Transverse colon (tissue), 4 donors: ENCODE data around the gene MME. TPM values are rescaled to one million over a fixed set of nuclear protein-coding genes. Genes with fewer than 3 reads are reported as not detected.

Source experiments
- DNase-seq: peaks from one replicate; pipeline ENCODE4 v3.0.0-alpha.2; 2019
- H3K27ac ChIP-seq, 4 donors: fragments of 200-600 bp; sonication (generic); 2 replicates each; pipeline ENCODE4 v1.5.1; 2016 to 2018; ENCODE audit warnings: inconsistent platforms in 4 of 4
- H3K27me3 ChIP-seq: fragments of 200-600 bp; sonication (generic); 2 replicates; pipeline ENCODE4 v1.5.1; 2017; ENCODE audit warnings: inconsistent platforms
- H3K36me3 ChIP-seq, 4 donors: fragments of 200-600 bp; sonication (generic); 2 replicates each; pipeline ENCODE4 v1.5.1; 2017 to 2019; ENCODE audit warnings: inconsistent platforms in 4 of 4
- H3K4me1 ChIP-seq, 4 donors: fragments of 200-600 bp; sonication (generic); 2 replicates each; pipeline ENCODE4 v1.5.1; 2017 to 2020; ENCODE audit warnings: inconsistent platforms in 4 of 4
- H3K4me3 ChIP-seq, 4 donors: fragments of 200-600 bp; sonication (generic); 1 replicate in 1 of 4; 2 replicates in 3 of 4; pipeline versions ENCODE4 v1.5.1 to v1.6.1; 2017 to 2019; ENCODE audit warnings: inconsistent platforms in 4 of 4
- H3K9me3 ChIP-seq, 2 donors: fragments of 200-600 bp; sonication (generic); 2 replicates each; pipeline ENCODE4 v1.5.1; 2017 to 2019; ENCODE audit warnings: inconsistent platforms in 2 of 2
- EP300 ChIP-seq: sonication (generic); formaldehyde crosslinking; IDR thresholded peaks from one replicate; pipeline ENCODE4 v1.6.1; 2017; ENCODE audit warnings: antibody characterized with exemption, low read depth
- POLR2A ChIP-seq: fragments of 450-650 bp; IDR thresholded peaks from one replicate; pipeline ENCODE4 v1.6.1; 2016; ENCODE audit warnings: antibody characterized with exemption, mild to moderate bottlenecking, moderate library complexity
- POLR2AphosphoS5 ChIP-seq, 3 donors: sonication (generic); formaldehyde crosslinking; IDR thresholded peaks; one replicate each; pipeline ENCODE4 v1.6.1; 2016; ENCODE audit warnings: antibody characterized with exemption in 3 of 3
- WGBS, 2 donors: methylation state at CpG; one replicate each; pipeline ENCODE4 v1.1.5; 2018; ENCODE audit warnings: low coverage in 1 of 2; 5-methylcytosine and 5-hydroxymethylcytosine counted together
- in situ Hi-C, 4 donors: fragments of 200-750 bp; cut with MboI; loops; one replicate each; pipeline versions ENCODE4 v1.15.0 to v1.15.1; 2017; ENCODE audit warnings: low sequenced_read_pairs in 3 of 4, low pct_ligation_motif_present in 1 of 4, low pct_unique_long_range_greater_than_20kb in 1 of 4
- intact Hi-C: fragments of 100-400 bp; cut with DNase I; formaldehyde crosslinking; loops from one replicate; pipeline ENCODE4 v1.15.1; 2023; ENCODE audit warnings: low total_unique reads
- total RNA-seq, 4 donors: library from RNA; depleted of rRNA; stranded (reverse); fragments of >200 nt; gene quantifications; one replicate each; pipeline ENCODE4 v1.1.0, GENCODE V29; 2016
- TF ChIP-seq, protein P1 (sequence below), 5 experiments: fragments of 200-600 bp in 3 of 5; fragments of 450-650 bp in 2 of 5; sonication (generic) in 3 of 5; IDR thresholded peaks; 1 replicate in 2 of 5; 2 replicates in 3 of 5; pipeline ENCODE4 v1.5.1; 2016 to 2017; ENCODE audit warnings: antibody characterized with exemption in 5 of 5, inconsistent platforms in 3 of 5, mild to moderate bottlenecking in 2 of 5, moderate library complexity in 1 of 5

The MME gene
- total RNA-seq, 4 donors from 2014 or later: 0.82 to 1.1 (median 0.95) TPM; not detected in 1

DNA sequence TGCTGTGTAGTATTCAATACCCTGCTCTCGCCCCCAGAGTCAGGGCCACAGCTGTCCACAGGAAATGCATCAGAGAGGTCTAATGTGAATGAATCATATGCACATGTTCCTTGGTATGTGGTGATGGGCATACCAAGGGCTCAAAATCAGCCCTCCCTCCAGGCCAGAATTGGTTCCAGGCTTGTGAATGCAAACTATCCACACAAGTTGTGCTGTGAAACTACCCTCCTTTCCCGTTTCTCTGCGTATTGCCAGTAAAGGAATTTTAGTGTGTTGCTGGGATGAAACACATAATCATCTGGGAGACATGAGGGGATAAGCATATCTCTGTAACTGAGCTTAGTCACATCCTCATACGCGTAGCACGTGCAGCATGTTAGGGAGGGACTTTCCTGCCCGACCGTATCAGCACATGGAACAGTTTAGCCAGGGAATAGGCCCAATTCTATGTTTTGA lies 9.2 kb upstream of the MME start:
- no peak for TF ChIP-seq POLR2A
- TF ChIP-seq POLR2AphosphoS5 (IDR thresholded peaks at IDR 0.05): no peak
- TF ChIP-seq, protein P1, sequence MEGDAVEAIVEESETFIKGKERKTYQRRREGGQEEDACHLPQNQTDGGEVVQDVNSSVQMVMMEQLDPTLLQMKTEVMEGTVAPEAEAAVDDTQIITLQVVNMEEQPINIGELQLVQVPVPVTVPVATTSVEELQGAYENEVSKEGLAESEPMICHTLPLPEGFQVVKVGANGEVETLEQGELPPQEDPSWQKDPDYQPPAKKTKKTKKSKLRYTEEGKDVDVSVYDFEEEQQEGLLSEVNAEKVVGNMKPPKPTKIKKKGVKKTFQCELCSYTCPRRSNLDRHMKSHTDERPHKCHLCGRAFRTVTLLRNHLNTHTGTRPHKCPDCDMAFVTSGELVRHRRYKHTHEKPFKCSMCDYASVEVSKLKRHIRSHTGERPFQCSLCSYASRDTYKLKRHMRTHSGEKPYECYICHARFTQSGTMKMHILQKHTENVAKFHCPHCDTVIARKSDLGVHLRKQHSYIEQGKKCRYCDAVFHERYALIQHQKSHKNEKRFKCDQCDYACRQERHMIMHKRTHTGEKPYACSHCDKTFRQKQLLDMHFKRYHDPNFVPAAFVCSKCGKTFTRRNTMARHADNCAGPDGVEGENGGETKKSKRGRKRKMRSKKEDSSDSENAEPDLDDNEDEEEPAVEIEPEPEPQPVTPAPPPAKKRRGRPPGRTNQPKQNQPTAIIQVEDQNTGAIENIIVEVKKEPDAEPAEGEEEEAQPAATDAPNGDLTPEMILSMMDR (IDR thresholded peaks at IDR 0.05): no peak
- TF ChIP-seq EP300: no peak
- H3K4me1 ChIP-seq: no peaks in the 10 kb centered on the region
- 73 to 90% methylated on average over 7 to 8 of the region's 8 CpGs for WGBS, 2 donors
- no peaks in the 10 kb centered on the region for H3K27me3 ChIP-seq
- no peaks in the 10 kb centered on the region for H3K9me3 ChIP-seq
- intact Hi-C loops: no loop called here
- no peak overlapping the region for H3K4me3 ChIP-seq
- in situ Hi-C loops: no loop called here
- H3K36me3 ChIP-seq: no peaks in the 10 kb centered on the region
- DNase-seq: no peak
- no peak overlapping the region for H3K27ac ChIP-seq

DNA sequence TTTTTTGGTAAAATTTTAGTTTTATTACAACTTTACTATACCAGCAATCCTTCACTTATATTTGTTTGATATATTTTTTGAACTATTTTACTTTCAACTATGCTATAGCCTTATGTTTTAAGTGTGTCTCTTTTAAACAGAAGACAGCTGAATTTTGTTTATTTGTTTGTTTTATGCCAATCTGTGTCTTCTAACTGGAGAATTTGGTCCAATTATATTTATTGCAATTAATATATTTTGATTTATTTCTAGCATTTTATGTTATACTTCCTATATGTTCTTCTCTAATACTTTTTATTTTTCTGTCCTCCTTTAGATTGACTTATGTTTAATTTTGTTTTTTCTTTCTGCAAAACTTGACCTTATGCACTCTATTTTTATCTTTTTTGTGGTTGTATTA lies 4.9 kb upstream of the MME start:
- Histone ChIP-seq H3K4me3 (no peak overlapping the region), H3K36me3 (no peaks in the 10 kb centered on the region), H3K9me3 (no peaks in the 10 kb centered on the region), H3K27ac (no peak overlapping the region), H3K4me1 (peaks cover 0 to 16% (median 14%) of the 10 kb centered on the region in 4 donors), H3K27me3 (peaks cover 34% of the 10 kb centered on the region)
- DNase-seq: no peak
- TF ChIP-seq POLR2AphosphoS5 (IDR thresholded peaks at IDR 0.05) (no peak), EP300 (no peak), POLR2A (no peak)
- TF ChIP-seq, protein P1 (IDR thresholded peaks at IDR 0.05): no peak
- intact Hi-C loops (no loop called here), in situ Hi-C loops (no loop called here)

DNA sequence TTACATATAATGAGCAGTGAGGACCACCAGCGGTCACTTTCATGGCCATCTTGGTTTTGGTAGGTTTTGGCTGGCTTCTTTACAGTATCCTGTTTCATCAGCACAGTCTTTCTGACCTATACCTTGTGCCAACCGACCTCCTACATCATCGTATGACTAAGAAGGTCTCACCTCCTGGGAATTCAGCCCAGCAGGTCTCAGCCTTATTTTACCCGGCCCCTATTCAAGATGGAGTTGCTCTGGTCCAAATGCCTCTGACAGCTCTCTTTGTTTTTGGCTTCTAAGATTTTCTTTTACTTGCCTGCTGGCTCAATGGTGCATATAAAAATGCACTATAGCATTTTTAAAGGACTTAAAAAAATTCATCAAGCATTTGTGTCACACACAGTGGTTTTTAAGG lies 3.2 kb upstream of the MME start:
- H3K9me3 ChIP-seq: no peaks in the 10 kb centered on the region
- H3K4me1 ChIP-seq: peaks cover 0 to 22% (median 19%) of the 10 kb centered on the region in 4 donors
- H3K36me3 ChIP-seq: no peaks in the 10 kb centered on the region
- intact Hi-C loops (no loop called here), in situ Hi-C loops (no loop called here)
- peaks cover 51% of the 10 kb centered on the region for H3K27me3 ChIP-seq
- no peak for DNase-seq
- WGBS, 2 donors: 82 to 89% methylated on average over 4 of the region's 4 CpGs
- no peak for TF ChIP-seq EP300
- TF ChIP-seq, protein P1 (IDR thresholded peaks at IDR 0.05): no peak
- TF ChIP-seq POLR2A: no peak
- TF ChIP-seq POLR2AphosphoS5 (IDR thresholded peaks at IDR 0.05): no peak
- no peak overlapping the region for H3K4me3 ChIP-seq
- H3K27ac ChIP-seq: no peak overlapping the region

DNA sequence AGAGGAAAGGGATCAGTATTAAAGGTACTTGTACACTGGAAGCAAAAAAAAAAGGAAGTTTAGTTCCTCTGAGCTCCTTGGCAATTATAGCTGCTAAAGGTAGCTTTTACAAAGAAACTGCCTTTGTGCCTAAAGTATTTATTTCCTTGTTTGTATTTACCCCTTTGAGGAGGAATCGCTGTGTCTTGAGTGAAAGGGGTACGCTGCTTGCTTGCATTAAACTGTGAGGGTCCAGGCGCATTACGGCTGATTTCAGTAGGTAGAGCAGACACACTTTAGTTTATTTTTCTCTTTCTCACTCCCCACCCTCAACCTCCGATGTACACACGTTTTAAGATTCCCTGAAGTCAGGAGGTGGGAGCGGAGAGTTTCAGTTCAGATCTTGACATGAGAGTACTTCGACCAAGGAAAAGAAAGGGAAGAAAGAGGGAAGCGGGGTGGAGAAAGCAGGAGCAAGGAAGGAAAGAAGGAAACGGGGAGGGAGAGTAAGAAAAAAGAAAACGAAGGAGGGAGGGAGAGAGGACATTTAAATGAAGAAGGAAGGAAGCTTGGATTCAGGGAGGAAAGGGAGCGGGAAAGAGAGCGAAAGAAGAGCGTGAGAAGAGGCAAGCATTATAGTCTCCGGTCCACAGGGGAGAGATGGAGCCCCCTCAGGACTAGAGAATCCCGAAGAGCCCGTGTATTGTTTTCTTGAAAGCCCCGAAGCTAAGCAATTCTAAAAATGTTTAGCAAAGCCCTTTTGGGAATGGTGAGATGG lies 1.2 kb upstream of the MME start:
- no peak overlapping the region for H3K27ac ChIP-seq
- no peaks in the 10 kb centered on the region for H3K9me3 ChIP-seq
- H3K36me3 ChIP-seq: no peaks in the 10 kb centered on the region
- peaks cover 0 to 22% (median 19%) of the 10 kb centered on the region in 4 donors for H3K4me1 ChIP-seq
- no peak for DNase-seq
- intact Hi-C loops (no loop called here), in situ Hi-C loops (no loop called here)
- 4 to 10% methylated on average over 18 of the region's 18 CpGs for WGBS, 2 donors
- TF ChIP-seq EP300 (no peak), POLR2AphosphoS5 (IDR thresholded peaks at IDR 0.05) (no peak), POLR2A (no peak)
- TF ChIP-seq, protein P1 (IDR thresholded peaks at IDR 0.05): no peak
- peaks cover 61% of the 10 kb centered on the region for H3K27me3 ChIP-seq
- H3K4me3 ChIP-seq: peak overlapping the region in 3 of 4 donors; percentile 30 to 55 (median 36)
